ENCODE measurements around the gene MRO.

DNA sequence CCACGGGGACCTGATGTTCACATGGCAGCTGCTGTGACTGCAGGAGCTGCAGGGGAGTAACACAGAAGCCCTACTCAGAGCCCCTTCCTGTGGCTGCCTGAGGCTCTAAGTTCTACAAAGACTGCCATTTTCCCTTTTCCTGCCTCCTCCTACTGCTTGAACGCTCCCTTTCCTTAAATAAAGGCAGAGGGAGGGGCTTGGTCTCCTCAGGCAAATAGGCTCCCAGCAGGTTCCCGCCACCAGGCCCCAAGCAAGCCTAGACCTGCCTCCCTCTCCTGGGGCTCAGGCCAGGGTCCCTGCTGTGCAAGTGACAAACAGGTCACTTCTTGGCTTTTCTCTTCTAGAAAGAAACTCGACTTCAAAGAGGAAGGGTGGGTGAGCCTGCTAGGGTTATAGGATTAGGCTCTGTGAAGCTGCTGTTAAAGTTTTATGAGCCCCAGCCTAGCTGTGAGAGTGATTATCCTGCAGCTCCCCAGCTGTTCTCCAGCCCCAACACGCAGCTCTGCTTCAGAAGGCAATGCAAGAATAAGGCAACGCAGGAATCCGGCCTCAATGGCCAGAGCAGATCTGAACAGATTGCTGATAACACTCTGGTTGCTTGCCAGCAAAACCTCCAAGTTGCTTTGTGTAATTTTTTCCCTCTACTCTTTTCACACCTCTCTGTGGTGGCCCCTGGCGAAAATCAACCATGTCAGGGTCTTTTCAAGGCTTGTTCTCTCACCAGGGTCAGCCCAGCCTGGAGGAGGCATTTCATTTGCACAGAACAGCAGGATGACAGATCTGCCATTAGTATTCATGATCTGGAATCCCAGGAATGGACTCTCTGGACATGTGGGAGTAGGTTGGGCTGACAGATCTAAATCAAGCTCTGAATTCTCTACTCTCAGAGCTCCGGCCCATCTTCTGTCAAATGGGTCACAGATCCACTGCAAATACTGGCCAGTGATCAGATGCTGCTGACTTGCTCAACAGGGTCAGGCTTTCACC lies 71.3 kb downstream of the MRO start:
- no peak for TF ChIP-seq POLR2A (IDR thresholded peaks at IDR 0.05)
- TF ChIP-seq, protein P1, sequence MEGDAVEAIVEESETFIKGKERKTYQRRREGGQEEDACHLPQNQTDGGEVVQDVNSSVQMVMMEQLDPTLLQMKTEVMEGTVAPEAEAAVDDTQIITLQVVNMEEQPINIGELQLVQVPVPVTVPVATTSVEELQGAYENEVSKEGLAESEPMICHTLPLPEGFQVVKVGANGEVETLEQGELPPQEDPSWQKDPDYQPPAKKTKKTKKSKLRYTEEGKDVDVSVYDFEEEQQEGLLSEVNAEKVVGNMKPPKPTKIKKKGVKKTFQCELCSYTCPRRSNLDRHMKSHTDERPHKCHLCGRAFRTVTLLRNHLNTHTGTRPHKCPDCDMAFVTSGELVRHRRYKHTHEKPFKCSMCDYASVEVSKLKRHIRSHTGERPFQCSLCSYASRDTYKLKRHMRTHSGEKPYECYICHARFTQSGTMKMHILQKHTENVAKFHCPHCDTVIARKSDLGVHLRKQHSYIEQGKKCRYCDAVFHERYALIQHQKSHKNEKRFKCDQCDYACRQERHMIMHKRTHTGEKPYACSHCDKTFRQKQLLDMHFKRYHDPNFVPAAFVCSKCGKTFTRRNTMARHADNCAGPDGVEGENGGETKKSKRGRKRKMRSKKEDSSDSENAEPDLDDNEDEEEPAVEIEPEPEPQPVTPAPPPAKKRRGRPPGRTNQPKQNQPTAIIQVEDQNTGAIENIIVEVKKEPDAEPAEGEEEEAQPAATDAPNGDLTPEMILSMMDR (IDR thresholded peaks at IDR 0.05): no peak

Data from thyroid gland (tissue), 4 donors.